GM18502 (cell line): ENCODE results near the gene PRSS23.

ENCODE experiments used
- ATAC-seq: cut with Tn5 transposase; IDR thresholded peaks from one replicate; pipeline ENCODE4 v1.9.1; 2021; ENCODE audit warnings: mild to moderate bottlenecking; ENCODE audit not compliant: unreplicated experiment, poor library complexity

Gene PRSS23

GRCh38 chr11:86787656-86788055 is 12.7 kb upstream of the PRSS23 start:
- ATAC-seq, result no peak

- ATAC-seq, result no peak
Measured at GRCh38 chr11:86790195-86790725, 10.1 kb upstream of the PRSS23 start.

- no peak for ATAC-seq
Measured at GRCh38 chr11:86790867-86791849, 9.2 kb upstream of the PRSS23 start.

GRCh38 chr11:86792150-86792549 is 8.2 kb upstream of the PRSS23 start:
- ATAC-seq, result no peak

- no peak for ATAC-seq
Measured at GRCh38 chr11:86793307-86793706, 7.0 kb upstream of the PRSS23 start.

GRCh38 chr11:86795511-86795910 is 4.8 kb upstream of the PRSS23 start:
- no peak for ATAC-seq

- no peak for ATAC-seq
Measured at GRCh38 chr11:86795949-86796348, 4.4 kb upstream of the PRSS23 start.

- no peak for ATAC-seq
Measured at GRCh38 chr11:86797133-86797532, 3.2 kb upstream of the PRSS23 start.

GRCh38 chr11:86798988-86799387 is 1.4 kb upstream of the PRSS23 start:
- ATAC-seq, result no peak

GRCh38 chr11:86799680-86800075 is 664 bp upstream of the PRSS23 start:
- ATAC-seq, result no peak

- ATAC-seq, result no peak
Measured at GRCh38 chr11:86800960-86801272, 574 bp downstream of the PRSS23 start.

GRCh38 chr11:86801364-86801763 is 1.0 kb downstream of the PRSS23 start:
- ATAC-seq, result no peak

GRCh38 chr11:86802146-86802545 is 1.8 kb downstream of the PRSS23 start:
- ATAC-seq, result no peak

- ATAC-seq, result peak; percentile 57
Measured at GRCh38 chr11:86802601-86803051, 2.3 kb downstream of the PRSS23 start.

GRCh38 chr11:86803136-86804045 is 3.0 kb downstream of the PRSS23 start:
- ATAC-seq, result no peak

- no peak for ATAC-seq
Measured at GRCh38 chr11:86804951-86805350, 4.6 kb downstream of the PRSS23 start.

- ATAC-seq, result peak; percentile 89
Measured at GRCh38 chr11:86805873-86806310, 5.5 kb downstream of the PRSS23 start.

GRCh38 chr11:86806903-86807302 is 6.6 kb downstream of the PRSS23 start:
- no peak for ATAC-seq

- ATAC-seq, result no peak
Measured at GRCh38 chr11:86807360-86807759, 7.0 kb downstream of the PRSS23 start.

GRCh38 chr11:86809561-86809960 is 9.2 kb downstream of the PRSS23 start:
- no peak for ATAC-seq

- no peak for ATAC-seq
Measured at GRCh38 chr11:86810288-86810687, 9.9 kb downstream of the PRSS23 start.
